Prostate gland (tissue), 2 donors: ENCODE results near the gene NEDD4L.

Experiments used
- POLR2AphosphoS5 ChIP-seq: sonication (generic); formaldehyde crosslinking; IDR thresholded peaks from one replicate; pipeline ENCODE4 v1.6.1; 2017; ENCODE audit warnings: antibody characterized with exemption
- TF ChIP-seq, protein P1 (sequence below), 4 experiments: fragments of 200-600 bp in 2 of 4; fragments of 450-650 bp in 2 of 4; sonication (generic) in 2 of 4; IDR thresholded peaks; 1 replicate in 3 of 4; 2 replicates in 1 of 4; pipeline ENCODE4 v1.5.1; 2016 to 2019; ENCODE audit warnings: antibody characterized with exemption in 4 of 4, mild to moderate bottlenecking in 2 of 4, moderate library complexity in 2 of 4

DNA sequence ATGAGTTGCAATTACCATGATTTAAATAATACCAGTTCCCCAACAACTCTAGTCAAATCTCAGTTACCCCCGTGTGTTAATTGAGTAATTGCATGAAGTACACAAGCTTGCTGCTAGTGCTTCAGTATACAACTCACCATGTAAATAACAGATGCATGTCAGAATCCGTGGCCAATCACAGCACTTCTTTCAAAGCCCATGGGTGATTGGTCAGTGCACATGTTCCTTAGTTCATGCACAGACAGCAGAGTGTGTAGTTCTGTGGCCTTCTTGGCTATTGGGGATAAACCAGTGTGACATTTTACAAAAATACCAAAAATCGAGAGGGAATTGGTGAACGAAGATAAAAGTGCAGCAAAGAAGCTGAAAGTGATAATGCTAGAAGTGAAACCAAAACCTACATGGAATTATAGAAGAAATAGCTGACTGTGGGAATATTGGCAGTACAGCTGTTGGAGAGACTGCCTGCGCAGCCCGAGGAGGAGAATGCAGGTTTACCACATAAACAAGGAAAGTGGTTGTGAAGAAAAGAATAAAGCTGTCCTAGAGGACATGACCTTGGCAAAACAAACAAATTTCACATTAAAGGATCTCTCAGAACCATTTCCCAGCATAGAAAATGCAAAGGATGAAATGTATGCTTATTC is 59.4 kb downstream of the NEDD4L start:
- TF ChIP-seq, protein P1, sequence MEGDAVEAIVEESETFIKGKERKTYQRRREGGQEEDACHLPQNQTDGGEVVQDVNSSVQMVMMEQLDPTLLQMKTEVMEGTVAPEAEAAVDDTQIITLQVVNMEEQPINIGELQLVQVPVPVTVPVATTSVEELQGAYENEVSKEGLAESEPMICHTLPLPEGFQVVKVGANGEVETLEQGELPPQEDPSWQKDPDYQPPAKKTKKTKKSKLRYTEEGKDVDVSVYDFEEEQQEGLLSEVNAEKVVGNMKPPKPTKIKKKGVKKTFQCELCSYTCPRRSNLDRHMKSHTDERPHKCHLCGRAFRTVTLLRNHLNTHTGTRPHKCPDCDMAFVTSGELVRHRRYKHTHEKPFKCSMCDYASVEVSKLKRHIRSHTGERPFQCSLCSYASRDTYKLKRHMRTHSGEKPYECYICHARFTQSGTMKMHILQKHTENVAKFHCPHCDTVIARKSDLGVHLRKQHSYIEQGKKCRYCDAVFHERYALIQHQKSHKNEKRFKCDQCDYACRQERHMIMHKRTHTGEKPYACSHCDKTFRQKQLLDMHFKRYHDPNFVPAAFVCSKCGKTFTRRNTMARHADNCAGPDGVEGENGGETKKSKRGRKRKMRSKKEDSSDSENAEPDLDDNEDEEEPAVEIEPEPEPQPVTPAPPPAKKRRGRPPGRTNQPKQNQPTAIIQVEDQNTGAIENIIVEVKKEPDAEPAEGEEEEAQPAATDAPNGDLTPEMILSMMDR (IDR thresholded peaks at IDR 0.05) = no peak
- TF ChIP-seq POLR2AphosphoS5 = no peak
